GM21447 (cell line): ENCODE measurements around the gene CD274.
"Not testable (repeated sequence)": the region's sequence is repeated elsewhere in the genome, so short reads cannot be mapped to it uniquely, and the experiment has no call there.

ENCODE experiments used
- ATAC-seq: cut with Tn5 transposase; IDR thresholded peaks from one replicate; pipeline ENCODE4 v1.9.1; 2021; ENCODE audit not compliant: unreplicated experiment

Gene CD274

DNA sequence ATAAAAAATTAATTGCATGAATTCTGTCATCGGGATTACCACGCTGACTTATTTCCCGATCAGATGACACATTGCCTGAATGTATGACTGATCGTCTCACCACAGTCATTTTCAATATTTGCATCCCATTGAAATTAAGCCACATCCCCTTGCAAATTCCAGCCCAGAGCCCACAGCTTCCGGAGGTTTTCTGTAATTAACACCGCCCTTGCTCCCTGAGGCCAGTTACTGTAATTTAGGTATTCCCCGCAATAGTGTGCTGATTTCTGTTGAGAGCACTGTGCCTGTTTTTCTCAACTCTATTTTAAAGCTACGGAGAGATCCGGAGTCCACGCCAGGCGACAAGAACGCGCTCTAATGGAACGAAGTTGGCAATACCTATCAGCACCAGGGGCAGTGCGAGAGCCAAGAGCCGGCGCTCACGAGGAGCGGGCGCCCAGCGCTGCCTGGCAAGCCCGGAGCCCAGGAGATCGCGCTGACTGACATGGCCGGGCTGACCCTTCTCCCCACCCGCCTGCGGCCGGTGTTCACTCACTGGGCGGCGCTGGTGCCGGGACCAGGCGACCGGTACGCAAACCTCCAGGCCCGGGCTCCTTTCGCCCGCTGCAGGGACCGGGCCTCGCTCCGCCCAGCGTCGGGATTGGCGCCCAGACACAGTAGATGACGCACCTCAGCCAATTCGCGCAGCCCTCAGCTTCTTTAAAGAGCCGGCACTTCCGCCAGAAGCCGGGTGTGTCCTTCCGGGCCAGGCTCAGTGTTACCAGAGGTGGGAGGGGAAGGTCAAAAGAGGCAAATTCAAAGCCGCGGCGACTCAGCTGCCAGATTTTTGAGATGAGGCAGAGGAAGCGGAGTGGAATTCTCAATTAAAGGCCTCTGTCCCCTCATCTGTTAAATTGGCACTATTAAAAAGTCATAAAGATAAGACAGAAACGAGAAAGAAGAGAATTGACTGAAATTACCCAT lies 12.8 kb upstream of the CD274 start, which contains the start of gene PLGRKT:
TSS of gene PLGRKT (minus strand) at position 672 of the 963 bp plus-strand sequence. CDS start 5,948 bp downstream, outside the sequence.
- ATAC-seq = peak; percentile 80

DNA sequence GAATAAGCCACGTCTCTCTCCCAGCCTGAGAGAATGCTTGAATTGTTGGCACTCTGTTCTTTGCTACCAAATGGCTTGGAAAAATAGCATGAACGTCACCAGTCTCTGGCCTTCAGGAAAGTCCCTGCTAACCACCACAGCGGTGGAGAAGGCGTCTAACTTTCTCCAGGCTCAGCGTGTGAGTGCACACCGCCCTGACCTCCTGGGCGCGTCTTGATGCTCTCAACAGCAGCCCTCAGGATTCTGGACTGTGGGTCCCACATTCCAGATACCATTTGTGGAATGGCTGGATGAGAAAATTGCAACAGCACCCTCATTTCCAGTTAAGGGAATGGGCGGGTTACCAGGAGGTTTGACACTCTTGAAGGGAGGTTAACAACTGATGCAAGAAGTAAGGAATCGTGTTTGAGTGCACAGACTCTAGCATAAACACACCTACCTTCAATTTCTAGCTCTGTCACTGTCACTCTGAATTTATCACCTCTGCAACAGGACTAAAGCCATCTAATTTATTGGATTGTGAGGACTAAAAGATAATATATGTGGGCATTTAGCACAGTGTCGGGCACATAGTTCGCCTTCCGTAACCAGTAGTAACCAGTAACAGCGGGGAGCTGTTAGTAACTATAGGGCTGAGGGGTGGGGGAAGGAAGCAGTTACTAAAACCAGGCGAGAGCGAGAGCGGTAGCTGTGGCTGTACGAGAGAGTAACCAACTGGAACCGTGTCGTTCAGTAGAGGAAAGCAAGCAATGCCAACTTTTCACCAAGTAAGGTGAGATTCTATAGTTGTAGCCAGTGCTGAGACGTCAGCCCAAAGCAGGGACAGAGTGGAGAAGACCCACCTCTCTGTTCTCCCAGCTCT lies 11.8 kb upstream of the CD274 start:
- ATAC-seq = peak; percentile 65

DNA sequence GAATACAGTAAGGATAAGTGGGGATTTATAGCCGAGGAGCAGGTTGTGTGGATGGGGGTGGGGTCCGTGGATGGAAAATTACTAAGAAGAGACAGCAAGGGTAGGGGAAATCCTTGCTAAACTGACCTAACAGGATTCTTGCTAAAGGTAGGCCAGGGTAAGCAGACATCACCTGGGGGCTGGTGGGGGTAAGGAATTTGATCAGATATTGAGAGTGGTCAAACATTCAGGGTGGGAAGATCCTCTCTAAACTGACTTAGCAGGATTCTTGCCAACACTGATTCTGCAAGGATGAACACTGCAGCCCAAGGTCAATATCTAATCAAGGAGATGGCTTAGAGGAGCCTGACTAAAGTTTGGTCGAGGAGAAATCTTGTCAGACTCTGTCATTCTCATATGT lies 9.9 kb upstream of the CD274 start:
- ATAC-seq = no peak

DNA sequence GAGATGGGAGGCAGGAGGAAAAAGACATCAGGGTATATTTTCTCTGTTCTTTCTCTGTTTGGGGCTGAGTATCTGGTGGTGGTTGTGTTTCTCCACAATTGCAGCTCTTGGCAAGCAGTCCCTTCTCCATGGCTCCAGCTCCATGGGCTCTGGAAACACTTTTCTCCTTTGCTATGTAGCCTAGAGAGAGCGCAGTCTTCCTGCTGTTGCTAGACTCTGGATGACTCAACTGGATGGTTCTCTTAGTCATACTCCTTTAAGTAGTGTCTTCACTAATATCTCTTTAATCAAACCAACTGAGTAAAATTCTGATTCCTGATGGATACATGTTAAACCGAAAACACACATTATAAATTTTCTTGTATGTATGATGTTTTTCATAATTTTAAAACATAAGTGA lies 9.3 kb upstream of the CD274 start:
- ATAC-seq = no peak

DNA sequence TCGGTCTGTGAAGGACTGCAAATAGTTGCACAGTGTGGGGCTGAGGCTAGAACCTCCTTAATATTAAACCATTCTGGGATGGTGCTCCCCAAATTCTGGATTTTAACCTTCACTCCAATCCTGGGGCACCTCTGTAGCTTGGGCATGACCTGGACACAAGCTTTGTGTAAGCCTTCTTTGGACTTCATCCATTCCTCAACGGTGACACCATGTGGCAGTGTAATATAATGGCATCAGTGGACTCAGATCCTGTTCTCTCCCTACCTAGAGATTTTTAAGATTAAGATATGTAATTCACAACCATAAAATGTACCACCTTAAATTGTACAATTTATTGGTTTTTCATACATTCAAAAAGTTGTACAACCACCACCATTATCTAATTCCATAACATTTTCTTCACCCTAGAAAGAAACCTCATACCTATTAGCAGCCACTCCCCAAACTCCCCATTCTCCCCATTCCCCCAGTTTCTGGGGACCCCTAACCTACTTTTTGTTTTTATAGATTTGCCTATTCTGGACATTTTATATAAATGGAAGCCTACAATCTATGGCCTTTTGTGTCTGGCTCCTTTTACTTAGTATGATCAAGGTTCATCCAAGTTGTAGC lies 7.8 kb upstream of the CD274 start:
- no peak for ATAC-seq

DNA sequence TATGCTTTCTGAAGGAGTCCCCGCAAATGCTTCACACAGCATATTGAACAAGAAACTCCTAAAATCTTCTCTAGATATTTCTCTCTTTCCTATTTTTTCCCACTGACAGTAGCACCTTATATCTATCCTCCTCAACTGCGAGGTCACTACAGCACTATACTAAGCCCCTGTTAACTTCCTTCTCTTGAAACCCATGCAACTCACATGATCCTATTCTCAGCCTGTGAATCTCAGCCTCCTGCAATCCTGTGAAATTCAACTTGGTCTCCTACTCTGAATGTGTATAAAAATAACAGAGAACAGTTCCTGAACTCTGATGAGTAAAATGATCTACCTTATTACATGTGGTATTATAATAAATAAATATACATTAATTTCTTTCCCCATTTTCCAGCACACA lies 6.5 kb upstream of the CD274 start:
- no peak for ATAC-seq

DNA sequence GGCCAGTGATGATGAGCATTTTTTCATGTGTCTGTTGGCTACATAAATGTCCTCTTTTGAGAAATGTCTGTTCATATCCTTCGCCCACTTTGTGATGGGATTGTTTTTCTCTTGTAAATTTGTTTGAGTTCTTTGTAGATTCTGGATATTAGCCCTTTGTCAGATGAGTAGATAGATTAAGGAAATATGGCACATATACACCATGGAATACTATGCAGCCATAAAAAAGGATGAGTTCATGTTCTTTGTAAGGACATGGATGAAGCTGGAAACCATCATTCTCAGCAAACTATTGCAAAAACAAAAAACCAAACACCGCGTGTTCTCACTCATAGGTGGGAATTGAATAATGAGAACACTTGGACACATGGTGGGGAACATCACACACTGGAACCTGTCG lies 5.2 kb upstream of the CD274 start:
- not testable (repeated sequence) for ATAC-seq

DNA sequence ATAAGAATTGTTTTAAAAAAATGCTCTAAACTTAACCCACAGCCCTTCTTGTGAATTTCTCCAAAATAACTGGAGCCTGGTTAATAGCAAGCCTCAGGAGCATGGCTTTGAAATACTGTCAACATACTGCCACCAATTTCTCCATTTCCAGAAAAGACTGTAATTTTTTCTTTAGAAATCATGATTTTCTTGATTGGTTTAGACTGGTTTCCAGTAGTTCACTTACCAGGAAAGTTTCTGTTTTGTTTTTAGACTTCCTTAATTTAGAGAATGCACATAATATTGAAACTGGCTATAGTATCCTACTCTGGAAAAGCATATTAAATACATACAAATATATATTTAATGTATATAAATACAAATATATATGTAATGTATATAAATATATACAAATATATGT lies 4.5 kb upstream of the CD274 start:
- ATAC-seq = no peak

DNA sequence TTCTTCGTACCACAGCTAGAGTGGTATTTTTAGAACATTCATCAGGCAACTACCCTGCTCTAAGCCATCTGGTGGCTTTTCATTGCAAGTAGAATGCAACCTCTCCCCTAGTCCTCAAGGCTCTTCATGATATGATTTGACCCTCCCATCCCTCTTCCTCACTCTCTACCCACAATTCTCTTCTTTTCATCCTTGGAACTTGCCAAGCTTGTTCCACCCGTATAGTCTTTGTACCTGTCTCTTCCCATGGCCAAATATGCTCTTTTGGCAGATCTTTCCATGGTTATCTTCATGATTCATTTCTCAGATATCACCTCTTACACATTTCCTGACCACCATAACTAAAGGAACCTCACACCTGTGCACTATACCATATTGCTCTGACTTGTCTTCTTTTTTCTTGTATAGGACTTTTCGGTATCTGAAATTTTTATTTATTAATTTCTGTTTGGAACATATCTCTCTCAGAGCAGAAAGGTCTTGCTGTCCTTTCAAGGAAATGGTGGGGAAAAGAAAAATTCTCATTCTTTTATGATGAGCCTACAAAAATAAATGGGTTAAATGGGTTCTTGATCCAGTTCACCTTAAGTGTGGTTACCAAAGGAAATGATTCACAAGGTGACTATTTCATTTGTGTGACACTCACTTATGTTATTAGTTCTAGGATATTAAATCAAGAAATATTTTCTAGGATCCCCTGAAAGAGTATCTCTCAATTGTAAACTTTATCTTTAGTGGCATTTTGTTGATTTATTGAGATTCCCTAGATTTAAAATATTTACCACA lies 3.7 kb upstream of the CD274 start:
- ATAC-seq = no peak

DNA sequence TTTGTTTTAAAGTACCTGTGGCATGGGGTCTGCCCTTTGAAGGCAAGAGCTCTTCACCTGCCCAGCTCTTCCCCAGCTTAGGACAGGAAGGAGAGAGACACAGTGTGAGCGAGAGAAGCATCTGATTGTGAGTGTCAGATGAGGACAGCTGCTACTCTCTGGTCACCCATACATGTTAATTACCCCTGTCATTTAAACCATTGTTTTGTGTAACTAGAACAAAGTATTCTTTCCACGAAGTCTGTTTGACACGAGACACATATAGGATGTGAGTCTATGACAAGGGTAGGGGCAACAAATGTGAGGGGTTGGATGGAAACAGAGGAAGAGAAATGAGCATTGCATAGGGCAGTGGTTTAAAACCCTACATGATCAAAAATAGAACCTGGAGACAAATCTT lies 3.0 kb upstream of the CD274 start:
- ATAC-seq = no peak

DNA sequence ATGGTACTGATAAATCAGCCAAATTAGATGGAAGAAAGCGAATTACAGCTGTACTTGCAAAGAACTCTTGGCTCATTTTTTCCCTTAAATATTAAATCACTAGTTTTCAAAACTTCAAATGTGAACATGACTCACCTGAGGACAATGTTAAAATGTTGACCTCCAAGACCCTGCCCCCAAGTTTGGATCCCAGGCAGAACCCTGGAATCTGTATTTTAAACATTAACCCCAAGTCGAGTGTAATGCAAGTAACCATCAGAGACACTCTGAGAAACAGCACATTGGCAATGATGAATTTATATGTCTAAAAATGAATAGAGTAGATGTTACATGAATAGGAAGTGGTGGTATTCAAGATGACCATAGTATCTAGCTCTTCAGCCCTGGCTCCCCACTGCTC lies 2.3 kb upstream of the CD274 start:
- no peak for ATAC-seq

DNA sequence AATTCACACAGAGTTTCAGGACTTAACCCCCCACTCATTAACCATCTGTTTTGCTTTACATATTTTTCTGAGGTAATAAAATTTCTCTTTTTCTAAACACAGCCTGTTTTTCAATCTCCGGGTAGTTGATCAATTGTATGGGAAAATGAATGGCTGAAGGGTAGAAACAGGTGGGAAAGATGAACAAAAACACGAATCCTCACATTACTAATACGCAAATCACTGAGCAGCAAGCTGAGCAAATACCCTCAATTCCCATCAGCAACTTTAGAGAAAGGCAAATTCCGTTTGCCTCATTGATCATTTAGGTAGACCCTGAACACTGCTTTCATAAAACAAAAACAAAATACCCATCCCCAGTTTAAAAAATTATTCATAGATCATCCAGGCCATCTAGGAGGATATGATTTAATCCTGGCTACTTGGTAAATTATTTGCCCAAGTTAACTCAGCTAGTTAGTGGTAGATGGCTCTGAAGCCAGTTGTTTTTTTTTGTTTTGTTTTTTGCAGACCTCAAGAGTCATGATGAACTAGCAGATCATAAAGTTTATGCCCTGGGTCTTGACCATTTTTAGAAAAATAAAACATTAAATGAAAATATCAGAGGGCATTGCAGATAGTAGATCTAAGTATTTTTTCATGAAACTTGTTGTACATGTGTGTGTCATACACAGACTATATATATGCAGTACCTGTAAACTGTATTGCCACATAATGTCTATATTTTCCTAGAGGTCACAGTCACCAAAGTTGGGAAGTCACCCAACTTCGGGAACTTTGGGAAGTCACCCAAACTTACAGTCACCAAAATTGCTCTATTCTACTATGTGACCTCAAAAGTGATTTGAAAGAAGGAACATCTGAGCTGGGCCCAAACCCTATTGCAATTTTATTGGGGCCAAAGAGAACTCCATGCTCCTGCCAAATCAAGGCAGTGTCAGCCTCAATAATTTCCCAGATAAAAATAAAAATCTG lies 1.6 kb upstream of the CD274 start:
- no peak for ATAC-seq

DNA sequence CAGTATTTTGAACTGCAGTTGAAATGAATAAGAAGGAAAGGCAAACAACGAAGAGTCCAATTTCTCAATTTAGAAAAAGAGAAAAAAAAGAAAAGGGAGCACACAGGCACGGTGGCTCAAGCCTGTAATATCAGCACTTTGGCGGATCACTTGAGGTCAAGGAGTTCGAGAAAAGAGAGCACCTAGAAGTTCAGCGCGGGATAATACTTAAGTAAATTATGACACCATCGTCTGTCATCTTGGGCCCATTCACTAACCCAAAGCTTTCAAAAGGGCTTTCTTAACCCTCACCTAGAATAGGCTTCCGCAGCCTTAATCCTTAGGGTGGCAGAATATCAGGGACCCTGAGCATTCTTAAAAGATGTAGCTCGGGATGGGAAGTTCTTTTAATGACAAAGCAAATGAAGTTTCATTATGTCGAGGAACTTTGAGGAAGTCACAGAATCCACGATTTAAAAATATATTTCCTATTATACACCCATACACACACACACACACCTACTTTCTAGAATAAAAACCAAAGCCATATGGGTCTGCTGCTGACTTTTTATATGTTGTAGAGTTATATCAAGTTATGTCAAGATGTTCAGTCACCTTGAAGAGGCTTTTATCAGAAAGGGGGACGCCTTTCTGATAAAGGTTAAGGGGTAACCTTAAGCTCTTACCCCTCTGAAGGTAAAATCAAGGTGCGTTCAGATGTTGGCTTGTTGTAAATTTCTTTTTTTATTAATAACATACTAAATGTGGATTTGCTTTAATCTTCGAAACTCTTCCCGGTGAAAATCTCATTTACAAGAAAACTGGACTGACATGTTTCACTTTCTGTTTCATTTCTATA lies 602 bp upstream of the CD274 start:
- ATAC-seq = no peak

DNA sequence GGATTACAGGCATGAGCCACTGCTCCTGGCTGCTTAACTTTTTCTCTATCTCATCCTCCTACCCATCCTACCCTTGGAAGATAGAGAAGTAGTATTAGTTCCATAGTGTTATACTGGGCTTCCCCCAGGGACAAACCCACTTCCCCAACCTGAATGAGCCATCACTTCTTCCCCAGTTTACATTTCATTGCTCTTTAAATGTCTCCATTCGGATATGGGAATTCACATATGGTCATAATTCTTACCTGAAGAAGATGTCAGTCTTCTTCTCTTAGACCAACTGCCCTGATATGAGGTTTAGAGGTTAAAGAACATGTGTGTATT lies 1.9 kb downstream of the CD274 start:
- no peak for ATAC-seq

DNA sequence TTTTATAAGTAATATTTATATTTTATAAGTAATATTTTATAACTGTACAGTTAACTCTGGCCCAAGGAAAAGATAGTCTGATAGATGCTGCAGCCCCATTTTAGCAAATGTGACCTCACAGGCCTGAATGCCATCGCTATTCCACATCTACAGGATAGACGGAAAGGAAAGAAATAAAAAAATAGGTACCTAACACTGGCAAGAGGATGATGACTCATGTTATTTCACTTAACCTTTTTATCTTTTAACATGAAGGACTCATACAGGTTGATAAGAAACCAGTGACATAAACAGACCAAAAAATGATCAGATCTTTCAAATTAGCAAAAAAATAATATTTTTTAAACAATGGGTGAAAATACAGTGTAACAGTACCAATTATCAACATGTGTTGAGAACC lies 2.7 kb downstream of the CD274 start:
- ATAC-seq = no peak

DNA sequence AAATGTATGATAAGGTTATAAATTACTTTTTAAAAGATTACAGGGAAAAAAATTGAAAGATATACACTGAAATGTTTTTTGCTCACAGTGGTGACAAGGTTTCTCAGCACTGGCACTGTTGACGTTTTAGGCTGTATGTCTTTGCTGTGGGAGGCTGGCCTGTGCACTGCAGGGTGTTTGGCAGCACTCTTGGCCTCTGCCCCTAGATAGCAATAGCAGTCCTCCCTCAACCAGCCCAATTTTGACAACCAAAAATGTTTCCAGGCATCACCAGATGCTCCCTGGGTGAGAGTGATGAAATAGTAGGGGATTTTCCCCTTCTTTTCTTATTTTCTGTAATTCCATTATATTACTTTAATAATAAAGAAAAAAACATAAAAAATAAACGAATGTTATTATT lies 3.3 kb downstream of the CD274 start:
- ATAC-seq = peak; percentile 21

DNA sequence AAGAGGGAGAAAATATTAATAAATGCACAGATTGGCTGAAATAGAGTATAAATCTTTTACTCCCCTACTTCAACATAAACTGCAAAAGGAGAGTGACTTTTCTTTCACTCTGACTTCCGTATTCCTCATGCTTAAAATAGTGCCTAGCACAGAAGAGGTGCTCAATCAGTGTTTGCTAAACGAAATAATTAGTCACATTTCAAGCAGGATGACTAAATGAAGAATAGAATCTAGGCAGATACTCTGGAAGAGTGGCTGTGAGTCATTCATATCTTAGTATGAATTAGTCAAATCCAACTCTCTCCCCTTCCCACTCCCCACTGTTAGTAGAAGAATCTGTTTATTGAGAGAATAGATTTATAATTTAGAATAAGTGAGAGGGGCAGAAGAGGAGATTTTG lies 4.8 kb downstream of the CD274 start:
- no peak for ATAC-seq

DNA sequence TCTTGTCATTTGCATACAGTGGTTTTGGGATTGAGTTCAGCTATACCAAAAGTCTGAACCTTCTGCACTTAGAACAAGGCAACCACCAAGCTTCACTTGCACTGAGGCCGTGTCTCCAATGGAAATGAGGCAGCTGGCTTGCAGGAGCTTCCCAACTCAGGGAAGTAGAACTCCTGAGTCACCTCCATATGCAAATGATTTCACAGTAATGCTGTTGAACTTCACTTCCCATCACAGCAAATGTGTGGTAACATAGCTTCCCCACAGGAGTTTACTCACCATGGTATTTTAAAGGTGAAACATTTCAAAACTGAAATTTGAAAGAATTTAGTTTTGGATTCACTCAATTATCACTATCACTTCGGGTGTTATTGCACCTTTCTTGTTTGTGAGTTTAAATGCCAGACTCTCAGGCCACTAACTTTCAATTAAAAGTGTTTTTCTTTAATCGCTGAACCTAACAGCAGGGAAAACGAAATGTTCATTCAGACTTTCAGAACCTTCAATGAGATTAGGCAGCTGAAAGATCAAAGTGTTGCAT lies 9.0 kb downstream of the CD274 start:
- peak; percentile 67 for ATAC-seq
